HEK293 (cell line): ENCODE data around the gene LDHD.

Experiments used
- CTCF ChIA-PET: fragments of 350-600 bp; formaldehyde crosslinking; extraction: SDS; loops from one replicate; lab custom pipeline; 2021; ENCODE audit warnings: antibody characterized with exemption; lab: Yijun Ruan, JAX
- POLR2A ChIA-PET: fragments of 300-600 bp; formaldehyde crosslinking; extraction: SDS; loops from one replicate; lab custom pipeline; 2020; ENCODE audit warnings: antibody characterized with exemption, inconsistent platforms; lab: Yijun Ruan, JAX
- H3K27ac ChIP-seq: fragments of 200-500 bp; sonication (Bioruptor generic); 2 replicates; pipeline ENCODE4 v1.5.1; 2014; ENCODE audit warnings: low read depth, low read length, control low read depth, inconsistent platforms; ENCODE audit errors: extremely low read depth
- H3K36me3 ChIP-seq, 2 experiments: fragments of 200-500 bp in 1 of 2; sonication (Bioruptor generic) in 1 of 2; 1 replicate in 1 of 2; 2 replicates in 1 of 2; pipeline ENCODE4 v1.5.1; 2014 to 2017; ENCODE audit warnings: inconsistent platforms in 2 of 2, low read length in 2 of 2; ENCODE audit not compliant: control insufficient read depth in 2 of 2, insufficient read depth in 1 of 2
- H3K4me1 ChIP-seq: fragments of 200-500 bp; sonication (Bioruptor generic); 2 replicates; pipeline ENCODE4 v1.5.1; 2014; ENCODE audit warnings: mild to moderate bottlenecking, low read length, inconsistent platforms; ENCODE audit not compliant: control insufficient read depth, insufficient read depth
- H3K4me3 ChIP-seq: 2 replicates; pipeline ENCODE4 v1.5.1; 2011; ENCODE audit warnings: low read depth, mild to moderate bottlenecking, control low read depth, low read length, moderate library complexity
- H3K9me3 ChIP-seq: fragments of 200-500 bp; sonication (Bioruptor generic); 2 replicates; pipeline ENCODE4 v1.5.1; 2014; ENCODE audit warnings: low read depth, low read length, inconsistent platforms; ENCODE audit not compliant: control insufficient read depth, insufficient read depth
- EGR2 ChIP-seq: fragments of 450-650 bp; formaldehyde crosslinking; IDR thresholded peaks from 2 replicates; pipeline ENCODE4 v1.5.1; 2016; ENCODE audit warnings: low read depth, missing biosample characterization, missing genetic modification characterization
- GFI1B ChIP-seq: fragments of 450-650 bp; formaldehyde crosslinking; IDR thresholded peaks from 2 replicates; pipeline ENCODE4 v1.5.1; 2016; ENCODE audit warnings: missing biosample characterization, missing genetic modification characterization
- GLI2 ChIP-seq: fragments of 450-650 bp; formaldehyde crosslinking; IDR thresholded peaks from 2 replicates; pipeline ENCODE4; 2017; ENCODE audit warnings: missing biosample characterization, missing genetic modification characterization, low read depth, borderline replicate concordance
- GLIS2 ChIP-seq: fragments of 450-650 bp; formaldehyde crosslinking; IDR thresholded peaks from 2 replicates; pipeline ENCODE4 v1.5.1; 2016; ENCODE audit warnings: missing biosample characterization, missing genetic modification characterization
- KLF10 ChIP-seq: fragments of 450-650 bp; IDR thresholded peaks from 2 replicates; pipeline ENCODE4 v1.5.1; 2018; ENCODE audit warnings: missing biosample characterization, mild to moderate bottlenecking, missing genetic modification characterization
- KLF16 ChIP-seq: fragments of 450-650 bp; formaldehyde crosslinking; IDR thresholded peaks from 2 replicates; pipeline ENCODE4 v1.5.1; 2017; ENCODE audit warnings: missing biosample characterization, missing genetic modification characterization
- MZF1 ChIP-seq: fragments of 450-650 bp; formaldehyde crosslinking; IDR thresholded peaks from 2 replicates; pipeline ENCODE4 v1.5.1; 2017; ENCODE audit warnings: missing biosample characterization, missing genetic modification characterization, borderline replicate concordance
- PRDM10 ChIP-seq: fragments of 450-650 bp; formaldehyde crosslinking; IDR thresholded peaks from 2 replicates; pipeline ENCODE4 v1.5.1; 2016; ENCODE audit warnings: missing biosample characterization, missing genetic modification characterization
- TCF7L2 ChIP-seq: IDR thresholded peaks from 2 replicates; pipeline ENCODE4 v1.6.1; 2011; ENCODE audit warnings: low read depth, mild to moderate bottlenecking, inconsistent platforms, low read length, moderate library complexity, borderline replicate concordance
- TSHZ1 ChIP-seq: fragments of 450-650 bp; formaldehyde crosslinking; IDR thresholded peaks from 2 replicates; pipeline ENCODE4 v1.5.1; 2016; ENCODE audit warnings: missing biosample characterization, missing genetic modification characterization, borderline replicate concordance
- ZBTB21 ChIP-seq: fragments of 450-650 bp; formaldehyde crosslinking; IDR thresholded peaks from 2 replicates; pipeline ENCODE4 v1.5.1; 2017; ENCODE audit warnings: missing biosample characterization, missing genetic modification characterization
- ZBTB8A ChIP-seq: fragments of 450-650 bp; formaldehyde crosslinking; IDR thresholded peaks from 2 replicates; pipeline ENCODE4 v1.5.1; 2016; ENCODE audit warnings: missing biosample characterization, missing genetic modification characterization
- ZNF112 ChIP-seq: fragments of 450-650 bp; formaldehyde crosslinking; IDR thresholded peaks from 2 replicates; pipeline ENCODE4 v1.5.0; 2017; ENCODE audit warnings: missing biosample characterization, missing genetic modification characterization
- ZNF302 ChIP-seq: fragments of 450-650 bp; formaldehyde crosslinking; IDR thresholded peaks from 2 replicates; pipeline ENCODE4 v1.5.1; 2016; ENCODE audit warnings: missing biosample characterization, missing genetic modification characterization, low read depth
- ZNF311 ChIP-seq: fragments of 450-650 bp; formaldehyde crosslinking; IDR thresholded peaks from 2 replicates; pipeline ENCODE4 v1.5.1; 2017; ENCODE audit warnings: missing biosample characterization, missing genetic modification characterization, borderline replicate concordance
- ZNF354C ChIP-seq: fragments of 450-650 bp; formaldehyde crosslinking; IDR thresholded peaks from 2 replicates; pipeline ENCODE4 v1.5.1; 2016; ENCODE audit warnings: missing biosample characterization, missing genetic modification characterization, low read depth, borderline replicate concordance
- ZNF48 ChIP-seq: fragments of 450-650 bp; formaldehyde crosslinking; IDR thresholded peaks from 2 replicates; pipeline ENCODE4 v1.5.1; 2016; ENCODE audit warnings: missing biosample characterization, missing genetic modification characterization
- ZNF560 ChIP-seq: fragments of 450-650 bp; formaldehyde crosslinking; IDR thresholded peaks from 2 replicates; pipeline ENCODE4 v1.5.1; 2017; ENCODE audit warnings: missing biosample characterization, missing genetic modification characterization, borderline replicate concordance
- ZNF585B ChIP-seq: fragments of 450-650 bp; formaldehyde crosslinking; IDR thresholded peaks from 2 replicates; pipeline ENCODE4 v1.5.1; 2016; ENCODE audit warnings: missing biosample characterization, missing genetic modification characterization
- ZNF654 ChIP-seq: fragments of 450-650 bp; formaldehyde crosslinking; IDR thresholded peaks from 2 replicates; pipeline ENCODE4 v1.5.1; 2016; ENCODE audit warnings: low read depth, missing biosample characterization, missing genetic modification characterization
- ZNF701 ChIP-seq: fragments of 450-650 bp; formaldehyde crosslinking; IDR thresholded peaks from 2 replicates; pipeline ENCODE4 v1.5.1; 2016; ENCODE audit warnings: missing biosample characterization, missing genetic modification characterization
- ZNF747 ChIP-seq: fragments of 450-650 bp; formaldehyde crosslinking; IDR thresholded peaks from 2 replicates; pipeline ENCODE4 v1.5.1; 2016; ENCODE audit warnings: missing biosample characterization, missing genetic modification characterization
- ZNF76 ChIP-seq: fragments of 450-650 bp; formaldehyde crosslinking; IDR thresholded peaks from 2 replicates; pipeline ENCODE4; 2016; ENCODE audit warnings: low read depth, missing biosample characterization, missing genetic modification characterization, borderline replicate concordance
- ZNF792 ChIP-seq: fragments of 450-650 bp; formaldehyde crosslinking; IDR thresholded peaks from 2 replicates; pipeline ENCODE4 v1.5.1; 2016; ENCODE audit warnings: missing biosample characterization, missing genetic modification characterization
- ZNF843 ChIP-seq: fragments of 450-650 bp; formaldehyde crosslinking; IDR thresholded peaks from 2 replicates; pipeline ENCODE4 v1.5.1; 2016; ENCODE audit warnings: missing biosample characterization, missing genetic modification characterization
- ZSCAN30 ChIP-seq: fragments of 450-650 bp; IDR thresholded peaks from 2 replicates; pipeline ENCODE4 v1.5.1; 2018; ENCODE audit warnings: missing biosample characterization, mild to moderate bottlenecking, missing genetic modification characterization, moderate library complexity
- ZXDB ChIP-seq: fragments of 450-650 bp; formaldehyde crosslinking; IDR thresholded peaks from 2 replicates; pipeline ENCODE4 v1.5.1; 2016; ENCODE audit warnings: missing biosample characterization, missing genetic modification characterization
- TF ChIP-seq, protein P1 (sequence below): fragments of 450-650 bp; formaldehyde crosslinking; IDR thresholded peaks from 2 replicates; pipeline ENCODE4 v1.5.1; 2017; ENCODE audit warnings: missing biosample characterization, missing genetic modification characterization

The LDHD gene

DNA sequence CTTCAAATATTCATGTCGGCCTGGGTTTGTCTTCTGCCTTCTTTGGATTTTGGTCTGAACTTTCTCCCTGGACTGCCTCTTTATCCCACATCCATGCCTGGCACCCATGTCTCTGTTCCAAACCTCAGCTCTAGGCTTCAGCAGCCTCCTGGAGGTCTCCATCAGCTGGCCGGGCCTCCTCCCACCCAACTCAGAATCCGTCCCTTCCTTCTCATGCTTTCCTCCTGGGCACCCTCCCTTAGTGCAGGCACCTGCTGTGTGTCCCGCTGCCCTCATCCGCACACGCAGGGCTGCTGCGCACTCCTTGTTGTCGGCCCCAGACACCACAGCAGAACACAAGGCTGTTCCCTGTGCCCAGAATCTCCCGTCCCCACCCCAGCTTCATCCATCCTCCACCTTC is 14.0 kb downstream of the LDHD start:
- H3K36me3 ChIP-seq, result no peaks in the 10 kb centered on the region

DNA sequence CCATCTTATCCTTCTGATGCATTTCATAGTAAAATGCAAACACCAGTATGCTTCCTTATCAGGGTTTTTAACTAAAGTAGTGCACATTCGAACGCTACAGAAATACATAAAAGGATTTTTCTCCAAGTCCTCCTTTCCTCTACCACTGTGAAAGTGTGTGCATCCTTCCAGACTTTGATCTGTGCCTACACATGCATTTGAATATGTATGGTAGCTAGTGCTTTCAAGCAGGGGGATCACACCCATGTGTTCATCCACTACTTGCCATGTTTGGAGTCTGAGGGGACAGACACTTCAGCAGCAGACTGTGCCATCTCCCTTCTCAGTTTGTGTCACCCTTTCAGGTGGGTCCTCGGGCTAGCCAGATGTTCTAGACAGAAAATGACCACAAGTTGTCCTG is 14.9 kb downstream of the LDHD start:
- H3K36me3 ChIP-seq, result no peaks in the 10 kb centered on the region
- H3K9me3 ChIP-seq, result no peaks in the 10 kb centered on the region
- POLR2A ChIA-PET, result no interaction called here
- TF ChIP-seq GLI2 (tag by site-specific recombination), result no peak
- no peak for TF ChIP-seq ZSCAN30 (tag by site-specific recombination)
- TF ChIP-seq ZNF747 (tag by site-specific recombination), result no peak
- TF ChIP-seq ZNF654 (tag by site-specific recombination), result no peak
- no peak for TF ChIP-seq ZNF311 (tag by site-specific recombination)
- no peak for TF ChIP-seq ZNF701 (tag by site-specific recombination)
- no peak for TF ChIP-seq EGR2 (tag by site-specific recombination)
- no peak for TF ChIP-seq TSHZ1
- TF ChIP-seq PRDM10 (tag by site-specific recombination), result no peak
- no peak for TF ChIP-seq ZNF560 (tag by site-specific recombination)
- TF ChIP-seq GLIS2 (tag by site-specific recombination), result no peak
- no peak for TF ChIP-seq ZBTB21 (tag by site-specific recombination)
- TF ChIP-seq ZXDB (tag by site-specific recombination), result no peak
- no peak for TF ChIP-seq KLF16
- TF ChIP-seq, protein P1, sequence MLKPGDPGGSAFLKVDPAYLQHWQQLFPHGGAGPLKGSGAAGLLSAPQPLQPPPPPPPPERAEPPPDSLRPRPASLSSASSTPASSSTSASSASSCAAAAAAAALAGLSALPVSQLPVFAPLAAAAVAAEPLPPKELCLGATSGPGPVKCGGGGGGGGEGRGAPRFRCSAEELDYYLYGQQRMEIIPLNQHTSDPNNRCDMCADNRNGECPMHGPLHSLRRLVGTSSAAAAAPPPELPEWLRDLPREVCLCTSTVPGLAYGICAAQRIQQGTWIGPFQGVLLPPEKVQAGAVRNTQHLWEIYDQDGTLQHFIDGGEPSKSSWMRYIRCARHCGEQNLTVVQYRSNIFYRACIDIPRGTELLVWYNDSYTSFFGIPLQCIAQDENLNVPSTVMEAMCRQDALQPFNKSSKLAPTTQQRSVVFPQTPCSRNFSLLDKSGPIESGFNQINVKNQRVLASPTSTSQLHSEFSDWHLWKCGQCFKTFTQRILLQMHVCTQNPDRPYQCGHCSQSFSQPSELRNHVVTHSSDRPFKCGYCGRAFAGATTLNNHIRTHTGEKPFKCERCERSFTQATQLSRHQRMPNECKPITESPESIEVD (tag by site-specific recombination), result no peak
- TF ChIP-seq ZNF354C (tag by site-specific recombination), result no peak
- no peak for TF ChIP-seq KLF10 (tag by site-specific recombination)
- no peak overlapping the region for H3K27ac ChIP-seq
- H3K4me1 ChIP-seq, result no peaks in the 10 kb centered on the region
- CTCF ChIA-PET, result no interaction called here
- no peak overlapping the region for H3K4me3 ChIP-seq

More for the DNA sequence above, 14.0 kb downstream of the LDHD start:
- no peak overlapping the region for H3K4me3 ChIP-seq
- H3K9me3 ChIP-seq, result no peaks in the 10 kb centered on the region
- POLR2A ChIA-PET, result no interaction called here
- CTCF ChIA-PET, result no interaction called here
- no peaks in the 10 kb centered on the region for H3K4me1 ChIP-seq
- TF ChIP-seq ZNF302 (tag by site-specific recombination) (no peak), ZNF48 (tag by site-specific recombination) (no peak), MZF1 (tag by site-specific recombination) (no peak), ZBTB8A (no peak), KLF16 (no peak), ZNF792 (tag by site-specific recombination) (no peak), GFI1B (tag by site-specific recombination) (no peak), ZNF843 (tag by site-specific recombination) (no peak), ZNF112 (tag by site-specific recombination) (no peak), TCF7L2 (no peak), ZNF76 (tag by site-specific recombination) (no peak), ZNF585B (tag by site-specific recombination) (no peak)
- TF ChIP-seq, all 188 proteins: peak for 0
- H3K27ac ChIP-seq, result no peak overlapping the region
